Caco-2 (cell line): Measurements from ENCODE around the gene IQUB. TPM values are rescaled to one million over a fixed set of nuclear protein-coding genes. Genes with fewer than 3 reads are reported as not detected.

Source experiments
- BruUV-seq: library from RNA; stranded (reverse); fragments of 400-500 nt; replicated peaks from 2 replicates; lab custom pipeline; 2021; lab: Mats Ljungman, UMichigan
- CTCF ChIA-PET: fragments of 300-600 bp; sonication (Branson Sonifier 250); formaldehyde crosslinking; loops from one replicate; lab custom pipeline; 2022; ENCODE audit warnings: antibody characterized with exemption; lab: Charles Lee
- POLR2A ChIA-PET: fragments of 300-600 bp; sonication (Branson Sonifier 250); formaldehyde crosslinking; loops from one replicate; lab custom pipeline; 2022; ENCODE audit warnings: antibody characterized with exemption; lab: Charles Lee
- DNase-seq, 2 experiments: peaks; one replicate each; pipeline versions ENCODE4 v3.0.0 to v3.0.0-alpha.2; 2020 to 2022
- H3K27me3 ChIP-seq: replicated peaks from 2 replicates; pipeline ENCODE4 v1.6.0; 2011; ENCODE audit warnings: low read length; ENCODE audit not compliant: control insufficient read depth, insufficient read depth
- H3K36me3 ChIP-seq: 2 replicates; pipeline ENCODE4 v1.5.1; 2011; ENCODE audit warnings: low read length; ENCODE audit not compliant: control insufficient read depth, insufficient read depth
- H3K4me1 ChIP-seq: fragments of 250-450 bp; sonication (Bioruptor Pico); 2 replicates; pipeline ENCODE4 v1.5.1; 2020; ENCODE audit warnings: mild to moderate bottlenecking
- H3K4me3 ChIP-seq: 2 replicates; pipeline ENCODE4 v1.5.1; 2011; ENCODE audit warnings: low read depth, mild to moderate bottlenecking, control low read depth, low read length
- H3K9me3 ChIP-seq: fragments of 250-450 bp; sonication (Bioruptor Pico); 2 replicates; pipeline ENCODE4 v1.5.1; 2020; ENCODE audit warnings: mild to moderate bottlenecking, moderate library complexity
- H3K27ac Mint-ChIP-seq: one replicate; pipeline ENCODE4 v1.8.0; 2022; ENCODE audit warnings: mixed read lengths; ENCODE audit not compliant: unreplicated experiment
- H3K27me3 Mint-ChIP-seq: one replicate; pipeline ENCODE4 v1.8.0; 2022; ENCODE audit warnings: mixed read lengths; ENCODE audit not compliant: insufficient read depth, unreplicated experiment
- H3K36me3 Mint-ChIP-seq: one replicate; pipeline ENCODE4 v1.8.0; 2022; ENCODE audit warnings: mild to moderate bottlenecking, mixed read lengths; ENCODE audit not compliant: insufficient read depth, unreplicated experiment
- H3K4me1 Mint-ChIP-seq: one replicate; pipeline ENCODE4 v1.8.0; 2022; ENCODE audit warnings: low read depth, mixed read lengths; ENCODE audit not compliant: unreplicated experiment
- H3K4me3 Mint-ChIP-seq: one replicate; pipeline ENCODE4 v1.8.0; 2022; ENCODE audit warnings: mild to moderate bottlenecking, moderate library complexity, mixed read lengths; ENCODE audit not compliant: unreplicated experiment
- H3K9me3 Mint-ChIP-seq: one replicate; pipeline ENCODE4 v1.8.0; 2022; ENCODE audit warnings: mixed read lengths; ENCODE audit not compliant: unreplicated experiment
- CTCF ChIP-seq, 2 experiments: fragments of 200-600 bp in 1 of 2; IDR thresholded peaks; 1 replicate in 1 of 2; 2 replicates in 1 of 2; pipeline versions ENCODE4 v1.5.1 to v1.8.0; 2011 to 2022; ENCODE audit warnings: antibody characterized with exemption in 1 of 2, control low read depth in 1 of 2, inconsistent platforms in 1 of 2, low read depth in 1 of 2, low read length in 1 of 2, mild to moderate bottlenecking in 1 of 2, moderate library complexity in 1 of 2; ENCODE audit not compliant: insufficient read depth in 1 of 2, severe bottlenecking in 1 of 2, unreplicated experiment in 1 of 2
- intact Hi-C: fragments of 100-400 bp; cut with micrococcal nuclease; formaldehyde crosslinking; loops from one replicate; pipeline ENCODE4 v1.10.0; 2022; ENCODE audit not compliant: unreplicated experiment
- total RNA-seq: library from RNA; stranded (reverse); gene quantifications from 2 replicates; pipeline ENCODE4 v1.2.3, GENCODE V29; 2022

Gene IQUB
- total RNA-seq, 1 experiment from 2014 or later, result 0.39 TPM

- Histone ChIP-seq H3K27me3 (no peaks in the 10 kb centered on the region), H3K4me3 (no peak overlapping the region), H3K36me3 (no peaks in the 10 kb centered on the region), H3K9me3 (no peaks in the 10 kb centered on the region), H3K4me1 (no peaks in the 10 kb centered on the region)
- no peaks in the 10 kb centered on the region for H3K9me3 Mint-ChIP-seq
- DNase-seq, result peak in 1 of 2 experiments; percentile 30
- H3K4me1 Mint-ChIP-seq, result peaks cover 7% of the 10 kb centered on the region
- H3K4me3 Mint-ChIP-seq, result no peak overlapping the region
- no TSS peak for BruUV-seq
- TF ChIP-seq CTCF (IDR thresholded peaks at IDR 0.05; ENCODE audit: insufficient read depth in 1 of 2, low read depth in 1 of 2, low read length in 1 of 2, severe bottlenecking in 1 of 2, unreplicated experiment in 1 of 2), result peak; percentile 50 to 56
- H3K27ac Mint-ChIP-seq, result no peak overlapping the region
- H3K27me3 Mint-ChIP-seq, result peaks cover 3% of the 10 kb centered on the region
- ChIA-PET CTCF (interaction anchor here (0.7 to 1.6 kb wide), 6 partner anchors 34 to 378 kb away, joined by 3 to 28 read pairs (median 8); partner anchors contain the start of genes IQUB and NDUFA5), POLR2A (interaction anchor here (1.6 kb wide), 1 partner anchor 64 kb away, joined by 4 read pairs; the partner anchor contains the start of gene NDUFA5)
- H3K36me3 Mint-ChIP-seq, result no peaks in the 10 kb centered on the region
- intact Hi-C loops, result loop anchor here (1.0 to 5.0 kb wide), 4 partner anchors 43 to 378 kb away; no protein-coding TSS in a partner anchor
Measured at GRCh38 chr7:123494193-123494796, 40.1 kb downstream of the IQUB start.

- Mint-ChIP-seq H3K27me3 (peaks cover 3% of the 10 kb centered on the region), H3K4me1 (no peaks in the 10 kb centered on the region), H3K9me3 (no peaks in the 10 kb centered on the region), H3K36me3 (no peaks in the 10 kb centered on the region), H3K27ac (no peak overlapping the region), H3K4me3 (no peak overlapping the region)
- POLR2A ChIA-PET, result interaction anchor here (0.6 to 1.2 kb wide), 2 partner anchors 18 to 65 kb away, joined by 5 read pairs; partner anchors contain the start of gene NDUFA5
- Histone ChIP-seq H3K4me3 (no peak overlapping the region), H3K27me3 (no peaks in the 10 kb centered on the region), H3K4me1 (no peaks in the 10 kb centered on the region), H3K9me3 (no peaks in the 10 kb centered on the region), H3K36me3 (no peaks in the 10 kb centered on the region)
- DNase-seq, result peak in 1 of 2 experiments; percentile 4
- TF ChIP-seq CTCF (IDR thresholded peaks at IDR 0.05; ENCODE audit: insufficient read depth in 1 of 2, low read depth in 1 of 2, low read length in 1 of 2, severe bottlenecking in 1 of 2, unreplicated experiment in 1 of 2), result no peak
- no TSS peak for BruUV-seq
- CTCF ChIA-PET, result interaction anchor here (0.8 to 1.2 kb wide), 3 partner anchors 9 to 209 kb away, joined by 3 to 4 read pairs (median 4); partner anchors contain the start of gene NDUFA5
- intact Hi-C loops, result loop anchor here (5.0 kb wide), 1 partner anchor 140 kb away; no protein-coding TSS in a partner anchor
Measured at GRCh38 chr7:123492485-123492884, 41.9 kb downstream of the IQUB start.

GRCh38 chr7:123485721-123486120, 48.7 kb downstream of the IQUB start:
- TF ChIP-seq CTCF (IDR thresholded peaks at IDR 0.05; ENCODE audit: insufficient read depth in 1 of 2, low read depth in 1 of 2, low read length in 1 of 2, severe bottlenecking in 1 of 2, unreplicated experiment in 1 of 2), result no peak
- intact Hi-C loops, result no loop called here
- Histone ChIP-seq H3K4me1 (no peaks in the 10 kb centered on the region), H3K27me3 (no peaks in the 10 kb centered on the region), H3K9me3 (no peaks in the 10 kb centered on the region), H3K36me3 (no peaks in the 10 kb centered on the region), H3K4me3 (no peak overlapping the region)
- no TSS peak for BruUV-seq
- Mint-ChIP-seq H3K4me1 (no peaks in the 10 kb centered on the region), H3K36me3 (no peaks in the 10 kb centered on the region), H3K4me3 (no peak overlapping the region), H3K9me3 (no peaks in the 10 kb centered on the region), H3K27ac (no peak overlapping the region), H3K27me3 (peaks cover 4% of the 10 kb centered on the region)
- ChIA-PET POLR2A (no interaction called here), CTCF (no interaction called here)
- no peak for DNase-seq
